Neural cell (in vitro differentiated cells): ENCODE results near the gene ABCA12.

Experiments used
- CTCF ChIP-seq: fragments of 450-650 bp; IDR thresholded peaks from 2 replicates; pipeline ENCODE4 v1.5.1; 2014; ENCODE audit warnings: antibody characterized with exemption, mild to moderate bottlenecking, moderate library complexity; ENCODE audit not compliant: poor library complexity, severe bottlenecking
- EP300 ChIP-seq: fragments of 450-650 bp; conservative IDR thresholded peaks from 2 replicates; pipeline ENCODE4 v1.6.1; 2014; ENCODE audit warnings: antibody characterized with exemption, mild to moderate bottlenecking, moderate library complexity; ENCODE audit not compliant: poor library complexity, severe bottlenecking
- EZH2 ChIP-seq: fragments of 200-600, 300-800 bp; shearing (Covaris generic), sonication (generic); IDR thresholded peaks from 2 replicates; pipeline ENCODE4 v1.6.1; 2014; ENCODE audit warnings: antibody characterized with exemption, low read length, borderline replicate concordance, mild to moderate bottlenecking; ENCODE audit not compliant: insufficient read depth, poor library complexity, severe bottlenecking
- POLR2AphosphoS5 ChIP-seq: IDR thresholded peaks from 2 replicates; pipeline ENCODE4 v1.6.1; 2012
- SMC3 ChIP-seq: fragments of 450-650 bp; conservative IDR thresholded peaks from 2 replicates; pipeline ENCODE4 v1.6.1; 2014; ENCODE audit warnings: antibody characterized with exemption, mild to moderate bottlenecking, moderate library complexity; ENCODE audit not compliant: poor library complexity
- TAF1 ChIP-seq: IDR thresholded peaks from 2 replicates; pipeline ENCODE4 v1.6.1; 2012; ENCODE audit warnings: low read depth
- TF ChIP-seq, protein P1 (sequence below): IDR thresholded peaks from 2 replicates; pipeline ENCODE4 v1.6.1; 2012; ENCODE audit warnings: borderline replicate concordance

DNA sequence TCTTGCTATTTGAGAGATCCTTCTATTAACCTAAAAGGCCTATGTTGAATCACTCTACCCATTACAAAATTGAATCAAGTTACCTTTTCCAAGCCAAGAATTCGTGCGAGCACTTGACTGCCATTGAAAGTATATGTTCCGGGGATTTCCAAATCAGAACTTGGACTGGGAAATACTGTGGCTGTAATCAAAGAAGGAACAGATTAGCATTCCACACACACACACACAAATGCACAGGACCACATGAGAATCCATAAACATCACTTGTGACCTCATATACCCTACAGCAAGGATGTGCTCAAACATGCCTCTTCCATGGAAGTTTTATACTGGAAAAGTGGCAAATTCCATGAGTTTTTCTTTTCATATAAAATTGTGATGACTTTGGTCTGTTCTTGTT is 86.0 kb downstream of the ABCA12 start:
- TF ChIP-seq CTCF = no peak
- TF ChIP-seq EP300 = no peak
- TF ChIP-seq SMC3 = no peak
- TF ChIP-seq POLR2AphosphoS5 = no peak
- no peak for TF ChIP-seq EZH2
- TF ChIP-seq, protein P1, sequence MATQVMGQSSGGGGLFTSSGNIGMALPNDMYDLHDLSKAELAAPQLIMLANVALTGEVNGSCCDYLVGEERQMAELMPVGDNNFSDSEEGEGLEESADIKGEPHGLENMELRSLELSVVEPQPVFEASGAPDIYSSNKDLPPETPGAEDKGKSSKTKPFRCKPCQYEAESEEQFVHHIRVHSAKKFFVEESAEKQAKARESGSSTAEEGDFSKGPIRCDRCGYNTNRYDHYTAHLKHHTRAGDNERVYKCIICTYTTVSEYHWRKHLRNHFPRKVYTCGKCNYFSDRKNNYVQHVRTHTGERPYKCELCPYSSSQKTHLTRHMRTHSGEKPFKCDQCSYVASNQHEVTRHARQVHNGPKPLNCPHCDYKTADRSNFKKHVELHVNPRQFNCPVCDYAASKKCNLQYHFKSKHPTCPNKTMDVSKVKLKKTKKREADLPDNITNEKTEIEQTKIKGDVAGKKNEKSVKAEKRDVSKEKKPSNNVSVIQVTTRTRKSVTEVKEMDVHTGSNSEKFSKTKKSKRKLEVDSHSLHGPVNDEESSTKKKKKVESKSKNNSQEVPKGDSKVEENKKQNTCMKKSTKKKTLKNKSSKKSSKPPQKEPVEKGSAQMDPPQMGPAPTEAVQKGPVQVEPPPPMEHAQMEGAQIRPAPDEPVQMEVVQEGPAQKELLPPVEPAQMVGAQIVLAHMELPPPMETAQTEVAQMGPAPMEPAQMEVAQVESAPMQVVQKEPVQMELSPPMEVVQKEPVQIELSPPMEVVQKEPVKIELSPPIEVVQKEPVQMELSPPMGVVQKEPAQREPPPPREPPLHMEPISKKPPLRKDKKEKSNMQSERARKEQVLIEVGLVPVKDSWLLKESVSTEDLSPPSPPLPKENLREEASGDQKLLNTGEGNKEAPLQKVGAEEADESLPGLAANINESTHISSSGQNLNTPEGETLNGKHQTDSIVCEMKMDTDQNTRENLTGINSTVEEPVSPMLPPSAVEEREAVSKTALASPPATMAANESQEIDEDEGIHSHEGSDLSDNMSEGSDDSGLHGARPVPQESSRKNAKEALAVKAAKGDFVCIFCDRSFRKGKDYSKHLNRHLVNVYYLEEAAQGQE = no peak
- no peak for TF ChIP-seq TAF1
